ENCODE results near the gene TAX1BP3.

Gene TAX1BP3

DNA sequence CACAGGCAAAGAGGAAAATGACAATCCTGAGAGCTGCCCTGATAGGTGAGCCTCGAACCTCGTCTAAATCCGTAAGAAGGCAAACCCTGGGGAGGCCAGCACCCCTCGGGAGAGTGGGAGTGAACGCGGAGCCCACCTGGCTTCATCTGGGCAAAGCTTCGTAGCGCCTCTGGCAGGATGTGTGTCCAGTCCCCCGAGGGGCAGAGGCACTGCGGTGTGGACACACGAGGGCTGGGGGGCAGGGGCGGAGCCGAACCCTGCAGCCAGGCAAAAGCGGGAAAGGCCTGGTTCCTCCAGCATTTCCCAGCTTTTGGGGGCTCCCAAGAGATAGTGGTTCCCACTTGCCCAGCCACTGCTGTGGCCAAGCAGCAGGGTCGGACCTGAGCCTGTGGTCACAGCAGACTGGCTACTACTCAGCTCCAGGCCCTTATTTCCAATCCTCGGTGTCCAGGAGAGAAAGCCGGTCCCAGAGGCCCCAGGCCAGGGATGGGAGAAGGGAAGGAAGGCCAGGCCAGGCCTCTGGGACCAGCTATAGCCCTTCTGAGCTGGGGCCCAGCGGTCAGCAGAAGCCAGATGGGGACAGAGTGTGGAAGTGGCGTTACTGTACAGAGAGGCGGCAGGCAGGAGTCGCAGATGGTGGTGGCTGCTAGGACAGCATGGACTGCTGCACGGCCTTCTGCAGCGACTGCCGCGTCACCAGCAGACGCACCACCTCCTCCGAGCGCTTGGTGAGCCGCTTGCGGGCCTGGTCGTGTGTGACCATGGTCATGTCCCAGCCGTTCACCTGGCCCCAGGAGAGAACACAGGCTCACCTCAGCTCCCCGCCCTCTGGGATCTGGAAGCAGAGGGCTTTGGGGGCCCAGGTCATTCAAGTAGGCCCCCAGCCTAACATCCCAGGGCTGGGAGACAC is 5.0 kb downstream of the TAX1BP3 start:
- TF ChIP-seq, protein P1, sequence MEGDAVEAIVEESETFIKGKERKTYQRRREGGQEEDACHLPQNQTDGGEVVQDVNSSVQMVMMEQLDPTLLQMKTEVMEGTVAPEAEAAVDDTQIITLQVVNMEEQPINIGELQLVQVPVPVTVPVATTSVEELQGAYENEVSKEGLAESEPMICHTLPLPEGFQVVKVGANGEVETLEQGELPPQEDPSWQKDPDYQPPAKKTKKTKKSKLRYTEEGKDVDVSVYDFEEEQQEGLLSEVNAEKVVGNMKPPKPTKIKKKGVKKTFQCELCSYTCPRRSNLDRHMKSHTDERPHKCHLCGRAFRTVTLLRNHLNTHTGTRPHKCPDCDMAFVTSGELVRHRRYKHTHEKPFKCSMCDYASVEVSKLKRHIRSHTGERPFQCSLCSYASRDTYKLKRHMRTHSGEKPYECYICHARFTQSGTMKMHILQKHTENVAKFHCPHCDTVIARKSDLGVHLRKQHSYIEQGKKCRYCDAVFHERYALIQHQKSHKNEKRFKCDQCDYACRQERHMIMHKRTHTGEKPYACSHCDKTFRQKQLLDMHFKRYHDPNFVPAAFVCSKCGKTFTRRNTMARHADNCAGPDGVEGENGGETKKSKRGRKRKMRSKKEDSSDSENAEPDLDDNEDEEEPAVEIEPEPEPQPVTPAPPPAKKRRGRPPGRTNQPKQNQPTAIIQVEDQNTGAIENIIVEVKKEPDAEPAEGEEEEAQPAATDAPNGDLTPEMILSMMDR (IDR thresholded peaks at IDR 0.05; ENCODE audit: control extremely low read depth, extremely low read depth, low read depth, missing control alignments) = no peak
- ChIA-PET CTCF (interaction anchor here (1.0 to 1.4 kb wide), 4 partner anchors 14 to 165 kb away, joined by 3 read pairs; no protein-coding TSS in a partner anchor), POLR2A (no interaction called here)
- DNase-seq (ENCODE audit: extremely low spot score) = no peak

DNA sequence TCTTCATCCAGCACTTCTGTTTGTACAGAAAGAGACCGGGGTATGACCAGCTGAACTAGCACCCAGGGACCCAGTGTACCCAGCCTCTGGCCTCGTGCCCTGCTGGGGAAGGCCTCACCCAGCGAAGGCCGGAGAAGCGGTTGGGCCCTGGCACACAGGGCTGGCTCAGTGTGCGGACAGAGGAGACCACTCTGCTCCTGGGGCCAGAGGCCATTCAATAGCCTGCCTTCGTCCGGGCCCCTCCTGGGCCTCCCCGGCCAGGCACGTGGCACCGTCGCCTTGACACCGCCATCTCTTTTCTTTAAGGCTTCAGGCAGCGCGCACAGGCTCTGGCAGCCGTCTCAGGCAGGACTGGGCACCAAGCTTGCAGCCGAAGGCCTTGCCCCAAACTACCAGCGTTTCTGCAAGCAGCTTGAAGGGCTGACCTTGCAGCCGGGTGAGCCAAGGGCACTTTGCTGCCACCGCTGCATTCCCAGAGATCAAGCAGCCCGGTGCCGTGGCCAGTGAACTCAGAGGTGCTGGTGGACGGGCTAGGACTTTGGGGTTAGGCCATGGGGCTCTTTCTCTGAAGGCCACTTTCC is 8.0 kb downstream of the TAX1BP3 start:
- ChIA-PET CTCF (interaction anchor here (1.1 kb wide), 1 partner anchor 13 kb away, joined by 4 read pairs; no protein-coding TSS in a partner anchor), POLR2A (no interaction called here)
- TF ChIP-seq, protein P1 (IDR thresholded peaks at IDR 0.05; ENCODE audit: control extremely low read depth, extremely low read depth, low read depth, missing control alignments) = no peak
- no peak for DNase-seq (ENCODE audit: extremely low spot score)

DNA sequence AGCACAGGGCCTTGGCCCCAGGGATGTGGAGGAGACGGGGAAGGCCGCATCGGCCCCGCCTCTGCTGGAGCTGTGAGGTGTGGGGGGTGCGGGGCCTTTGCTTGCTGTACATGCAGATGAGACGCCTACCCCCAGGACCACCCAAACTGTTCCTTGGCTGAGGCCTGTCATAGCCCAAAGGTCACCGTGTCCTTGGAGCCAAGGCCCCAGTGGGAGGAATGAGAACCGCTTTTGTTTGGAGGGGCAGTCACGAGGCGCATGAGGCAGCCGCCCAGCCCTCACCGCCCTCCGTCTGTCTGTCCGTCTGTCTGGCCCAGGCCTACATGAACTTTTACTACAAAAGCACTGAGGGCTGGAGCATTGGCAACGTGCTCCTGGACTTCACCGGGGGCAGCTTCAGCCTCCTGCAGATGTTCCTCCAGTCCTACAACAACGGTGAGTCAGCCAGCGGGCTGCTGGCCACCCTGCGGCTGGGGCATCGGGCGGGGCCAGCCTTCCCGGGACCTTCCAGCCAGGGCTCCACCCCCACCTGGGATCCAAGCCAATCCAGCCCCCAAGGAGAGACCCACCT is 8.8 kb downstream of the TAX1BP3 start:
- ChIA-PET POLR2A (no interaction called here), CTCF (interaction anchor here (1.1 kb wide), 1 partner anchor 12 kb away, joined by 4 read pairs; no protein-coding TSS in a partner anchor)
- no peak for DNase-seq (ENCODE audit: extremely low spot score)
- TF ChIP-seq, protein P1 (IDR thresholded peaks at IDR 0.05; ENCODE audit: control extremely low read depth, extremely low read depth, low read depth, missing control alignments) = no peak

DNA sequence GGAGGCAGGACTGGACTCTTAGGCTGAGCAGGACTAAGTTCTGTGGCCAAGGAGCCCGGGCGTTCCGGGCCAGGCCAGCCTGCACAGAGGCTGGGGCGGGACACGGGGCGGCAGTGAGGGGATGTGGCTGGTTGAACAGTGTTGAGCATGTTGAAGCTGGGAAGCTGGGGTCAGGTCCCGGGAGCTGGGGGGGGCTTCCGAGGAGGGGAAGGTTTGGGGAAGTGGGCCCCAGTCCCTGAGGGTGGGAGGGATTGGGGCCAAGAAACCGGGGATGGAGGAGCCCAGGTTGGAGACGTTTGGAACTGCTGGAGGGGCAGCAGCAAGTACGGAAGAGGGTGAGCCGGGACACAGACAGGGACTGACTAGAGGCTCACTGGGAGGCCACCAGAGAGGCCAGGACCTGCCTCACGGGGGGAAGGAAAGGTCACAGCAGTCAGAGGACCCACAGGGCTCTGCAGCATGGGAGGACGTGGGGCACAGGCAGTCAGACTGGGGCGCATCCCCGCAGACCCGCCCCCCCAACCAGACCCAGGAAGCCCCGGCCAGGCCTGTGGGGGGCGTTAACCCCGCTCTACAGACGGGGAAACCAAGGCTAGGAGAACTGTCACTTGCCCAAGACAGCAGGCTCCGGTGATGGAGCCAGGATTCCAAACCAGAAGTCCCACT is 9.5 kb downstream of the TAX1BP3 start:
- ChIA-PET POLR2A (no interaction called here), CTCF (no interaction called here)
- no peak for DNase-seq (ENCODE audit: extremely low spot score)
- TF ChIP-seq, protein P1 (IDR thresholded peaks at IDR 0.05; ENCODE audit: control extremely low read depth, extremely low read depth, low read depth, missing control alignments) = no peak

DNA sequence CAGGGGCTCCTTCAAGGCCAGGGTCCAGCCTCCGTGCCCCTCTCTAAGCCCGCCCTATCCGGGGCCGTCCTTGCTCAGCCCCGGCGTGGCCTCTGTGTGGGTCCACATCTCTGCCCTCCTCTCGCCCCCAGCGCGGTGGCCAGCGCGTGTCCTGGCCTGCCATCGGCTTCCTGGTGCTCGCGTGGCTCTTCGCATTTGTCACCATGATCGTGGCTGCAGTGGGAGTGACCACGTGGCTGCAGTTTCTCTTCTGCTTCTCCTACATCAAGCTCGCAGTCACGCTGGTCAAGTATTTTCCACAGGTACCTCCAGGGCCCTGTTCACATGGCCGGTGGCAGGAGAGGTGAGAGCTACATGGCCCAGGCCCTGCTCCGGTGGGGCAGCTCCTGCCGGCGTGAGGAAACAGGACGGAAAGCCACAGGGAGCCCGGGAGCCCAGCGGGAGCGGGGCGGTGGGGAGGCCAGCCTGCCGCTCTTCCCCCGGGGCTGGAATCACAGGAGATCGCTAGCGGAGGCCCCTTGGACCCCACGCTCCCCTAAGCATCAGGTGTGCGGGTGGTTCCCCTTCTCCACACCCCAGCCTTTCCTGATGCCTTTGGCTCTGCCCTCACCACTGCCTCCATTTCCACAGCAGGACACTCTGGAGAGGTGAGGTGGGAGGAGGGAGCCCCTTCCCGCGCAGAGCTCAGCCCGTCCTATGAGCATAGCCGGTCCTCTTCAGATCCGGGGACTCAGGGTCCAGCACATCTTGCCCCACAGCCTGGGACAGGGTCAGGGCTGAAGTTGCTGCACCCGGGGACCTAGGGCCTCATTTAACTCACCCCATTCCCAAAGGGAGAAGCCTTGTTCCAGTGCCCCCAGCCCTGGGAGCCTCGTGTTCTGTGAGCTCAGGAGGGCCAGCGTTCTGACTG is 10.2 kb downstream of the TAX1BP3 start:
- ChIA-PET POLR2A (interaction anchor here (0.7 kb wide), 1 partner anchor 22 kb away, joined by 3 read pairs; the partner anchor contains the start of genes CTNS and SHPK), CTCF (interaction anchor here (0.7 kb wide), 1 partner anchor 186 kb away, joined by 3 read pairs; no protein-coding TSS in a partner anchor)
- TF ChIP-seq, protein P1 (IDR thresholded peaks at IDR 0.05; ENCODE audit: control extremely low read depth, extremely low read depth, low read depth, missing control alignments) = no peak
- DNase-seq (ENCODE audit: extremely low spot score) = no peak

All from GM10248 (cell line).